NB4 (cell line): ENCODE measurements around the gene GLI3.

Experiments
- POLR2A ChIP-seq: IDR thresholded peaks from 2 replicates; pipeline ENCODE4 v1.6.1; 2011; ENCODE audit warnings: mild to moderate bottlenecking; ENCODE audit not compliant: insufficient read length; ENCODE audit errors: extremely low read depth
- TF ChIP-seq, protein P1 (sequence below): IDR thresholded peaks from one replicate; pipeline ENCODE4 v1.5.1; 2012; ENCODE audit warnings: low read depth, low read length

DNA sequence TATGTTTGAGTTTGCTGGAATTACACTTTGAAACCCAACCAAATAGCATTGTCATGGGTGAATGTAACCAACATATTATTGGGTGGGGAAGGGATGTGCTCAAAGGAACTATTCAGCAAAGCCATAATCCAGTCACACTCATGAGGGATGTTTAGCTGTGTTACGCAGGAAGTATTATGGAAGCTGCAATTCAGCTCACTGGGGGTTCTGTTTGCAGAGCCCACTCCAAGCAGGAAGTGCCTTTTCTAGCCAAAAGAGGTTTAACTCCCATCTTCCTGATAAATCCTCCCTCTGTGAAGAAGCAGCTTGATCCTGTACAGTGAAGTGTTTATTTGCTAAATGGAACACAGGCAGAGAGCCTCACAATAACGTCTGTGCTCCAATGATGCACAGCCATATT, 172.5 kb downstream of the GLI3 start:
- TF ChIP-seq, protein P1, sequence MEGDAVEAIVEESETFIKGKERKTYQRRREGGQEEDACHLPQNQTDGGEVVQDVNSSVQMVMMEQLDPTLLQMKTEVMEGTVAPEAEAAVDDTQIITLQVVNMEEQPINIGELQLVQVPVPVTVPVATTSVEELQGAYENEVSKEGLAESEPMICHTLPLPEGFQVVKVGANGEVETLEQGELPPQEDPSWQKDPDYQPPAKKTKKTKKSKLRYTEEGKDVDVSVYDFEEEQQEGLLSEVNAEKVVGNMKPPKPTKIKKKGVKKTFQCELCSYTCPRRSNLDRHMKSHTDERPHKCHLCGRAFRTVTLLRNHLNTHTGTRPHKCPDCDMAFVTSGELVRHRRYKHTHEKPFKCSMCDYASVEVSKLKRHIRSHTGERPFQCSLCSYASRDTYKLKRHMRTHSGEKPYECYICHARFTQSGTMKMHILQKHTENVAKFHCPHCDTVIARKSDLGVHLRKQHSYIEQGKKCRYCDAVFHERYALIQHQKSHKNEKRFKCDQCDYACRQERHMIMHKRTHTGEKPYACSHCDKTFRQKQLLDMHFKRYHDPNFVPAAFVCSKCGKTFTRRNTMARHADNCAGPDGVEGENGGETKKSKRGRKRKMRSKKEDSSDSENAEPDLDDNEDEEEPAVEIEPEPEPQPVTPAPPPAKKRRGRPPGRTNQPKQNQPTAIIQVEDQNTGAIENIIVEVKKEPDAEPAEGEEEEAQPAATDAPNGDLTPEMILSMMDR, result no peak
- TF ChIP-seq POLR2A, result no peak
